Uterus (tissue), 4 donors: Measurements from ENCODE around the gene NET1. TPM values are rescaled to one million over a fixed set of nuclear protein-coding genes. Genes with fewer than 3 reads are reported as not detected.

Source experiments
- DNase-seq, 2 donors: peaks; one replicate each; pipeline ENCODE4 v3.0.0-alpha.2; 2019 to 2020
- H3K27ac ChIP-seq, 2 donors: fragments of 200-600 bp; sonication (generic); 1 replicate in 1 of 2; 2 replicates in 1 of 2; pipeline ENCODE4 v1.5.1; 2016 to 2018
- H3K27me3 ChIP-seq, 2 donors: fragments of 200-600 bp; sonication (generic); one replicate each; pipeline ENCODE4 v1.5.1; 2018 to 2019; ENCODE audit warnings: control low read depth in 1 of 2
- H3K36me3 ChIP-seq, 2 donors: fragments of 200-600 bp; sonication (generic); one replicate each; pipeline ENCODE4 v1.5.1; 2019; ENCODE audit warnings: control low read depth in 1 of 2
- H3K4me1 ChIP-seq, 2 donors: fragments of 200-600 bp; sonication (generic); one replicate each; pipeline ENCODE4 v1.5.1; 2018 to 2019; ENCODE audit warnings: control low read depth in 1 of 2
- H3K4me3 ChIP-seq, 2 donors: fragments of 200-600 bp; sonication (generic); 1 replicate in 1 of 2; 2 replicates in 1 of 2; pipeline ENCODE4 v1.5.1; 2018 to 2019; ENCODE audit warnings: mild to moderate bottlenecking in 1 of 2
- H3K9me3 ChIP-seq, 2 donors: fragments of 200-600 bp; sonication (generic); one replicate each; pipeline ENCODE4 v1.5.1; 2019; ENCODE audit warnings: control low read depth in 1 of 2
- POLR2A ChIP-seq, 2 donors: fragments of 450-650 bp; IDR thresholded peaks; one replicate each; pipeline ENCODE4 v1.6.1; 2016; ENCODE audit warnings: antibody characterized with exemption in 2 of 2, mild to moderate bottlenecking in 1 of 2, moderate library complexity in 1 of 2
- intact Hi-C: fragments of 100-400 bp; cut with DNase I; formaldehyde crosslinking; loops from one replicate; pipeline ENCODE4 v1.15.1; 2023; ENCODE audit warnings: low total_unique reads
- total RNA-seq, 4 donors: library from RNA; depleted of rRNA in 3 of 4; stranded (reverse); fragments of >200 nt in 3 of 4; gene quantifications; one replicate each; pipeline versions ENCODE4 v1.1.0 to v1.2.4, GENCODE V29; 2014 to 2023
- TF ChIP-seq, protein P1 (sequence below), 4 experiments: fragments of 200-600 bp in 2 of 4; fragments of 450-650 bp in 2 of 4; sonication (generic) in 2 of 4; IDR thresholded peaks; one replicate each; pipeline ENCODE4 v1.5.1; 2016 to 2019; ENCODE audit warnings: antibody characterized with exemption in 4 of 4, mild to moderate bottlenecking in 2 of 4, moderate library complexity in 1 of 4
- donor health status: DM: yes; HTN: yes; CAD: no.

NET1 gene
- total RNA-seq, 4 donors from 2014 or later, result 21.0 to 126 (median 87.0) TPM

DNA sequence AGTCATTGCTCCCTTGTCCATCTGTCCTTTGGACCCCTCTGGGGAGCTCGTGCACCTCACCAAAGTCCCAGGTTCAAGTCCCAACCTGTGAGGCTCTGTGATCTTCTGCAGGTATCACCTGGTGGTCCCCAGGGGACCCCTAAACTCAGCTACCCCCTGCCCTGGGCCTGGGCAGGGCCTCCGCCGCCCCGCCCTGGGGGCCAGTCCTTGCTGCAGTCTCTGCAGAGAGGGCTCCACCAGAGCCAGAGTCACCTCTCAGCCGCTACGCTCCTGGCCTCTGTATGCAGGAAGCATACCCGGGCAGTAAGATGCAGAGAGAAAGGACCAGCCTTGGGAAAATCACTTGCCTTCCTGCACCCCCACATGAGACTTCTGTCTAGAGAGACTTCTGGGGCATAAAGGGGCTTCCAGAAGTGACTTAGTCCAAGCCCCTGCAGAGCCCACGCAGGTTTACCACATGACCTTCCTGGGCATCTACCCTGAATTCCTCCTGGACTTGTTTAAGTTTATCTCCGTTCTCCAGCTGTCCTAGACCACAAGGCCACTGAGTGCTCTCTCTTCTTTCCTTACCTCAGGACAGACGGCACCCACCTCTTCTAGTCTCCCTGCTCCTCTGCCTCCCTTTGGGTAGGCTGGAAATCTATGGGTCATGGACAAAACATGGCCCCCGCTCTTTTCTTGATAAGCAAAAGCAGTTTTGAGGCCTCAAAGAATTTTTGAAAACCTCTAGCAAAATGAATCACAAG, 65.8 kb downstream of the NET1 start:
- no peak for DNase-seq
- intact Hi-C loops, result no loop called here
- Histone ChIP-seq H3K27ac (no peak overlapping the region), H3K4me3 (no peak overlapping the region), H3K9me3 (no peaks in the 10 kb centered on the region), H3K36me3 (no peaks in the 10 kb centered on the region), H3K4me1 (no peaks in the 10 kb centered on the region), H3K27me3 (no peaks in the 10 kb centered on the region)
- TF ChIP-seq, protein P1, sequence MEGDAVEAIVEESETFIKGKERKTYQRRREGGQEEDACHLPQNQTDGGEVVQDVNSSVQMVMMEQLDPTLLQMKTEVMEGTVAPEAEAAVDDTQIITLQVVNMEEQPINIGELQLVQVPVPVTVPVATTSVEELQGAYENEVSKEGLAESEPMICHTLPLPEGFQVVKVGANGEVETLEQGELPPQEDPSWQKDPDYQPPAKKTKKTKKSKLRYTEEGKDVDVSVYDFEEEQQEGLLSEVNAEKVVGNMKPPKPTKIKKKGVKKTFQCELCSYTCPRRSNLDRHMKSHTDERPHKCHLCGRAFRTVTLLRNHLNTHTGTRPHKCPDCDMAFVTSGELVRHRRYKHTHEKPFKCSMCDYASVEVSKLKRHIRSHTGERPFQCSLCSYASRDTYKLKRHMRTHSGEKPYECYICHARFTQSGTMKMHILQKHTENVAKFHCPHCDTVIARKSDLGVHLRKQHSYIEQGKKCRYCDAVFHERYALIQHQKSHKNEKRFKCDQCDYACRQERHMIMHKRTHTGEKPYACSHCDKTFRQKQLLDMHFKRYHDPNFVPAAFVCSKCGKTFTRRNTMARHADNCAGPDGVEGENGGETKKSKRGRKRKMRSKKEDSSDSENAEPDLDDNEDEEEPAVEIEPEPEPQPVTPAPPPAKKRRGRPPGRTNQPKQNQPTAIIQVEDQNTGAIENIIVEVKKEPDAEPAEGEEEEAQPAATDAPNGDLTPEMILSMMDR (IDR thresholded peaks at IDR 0.05), result no peak

DNA sequence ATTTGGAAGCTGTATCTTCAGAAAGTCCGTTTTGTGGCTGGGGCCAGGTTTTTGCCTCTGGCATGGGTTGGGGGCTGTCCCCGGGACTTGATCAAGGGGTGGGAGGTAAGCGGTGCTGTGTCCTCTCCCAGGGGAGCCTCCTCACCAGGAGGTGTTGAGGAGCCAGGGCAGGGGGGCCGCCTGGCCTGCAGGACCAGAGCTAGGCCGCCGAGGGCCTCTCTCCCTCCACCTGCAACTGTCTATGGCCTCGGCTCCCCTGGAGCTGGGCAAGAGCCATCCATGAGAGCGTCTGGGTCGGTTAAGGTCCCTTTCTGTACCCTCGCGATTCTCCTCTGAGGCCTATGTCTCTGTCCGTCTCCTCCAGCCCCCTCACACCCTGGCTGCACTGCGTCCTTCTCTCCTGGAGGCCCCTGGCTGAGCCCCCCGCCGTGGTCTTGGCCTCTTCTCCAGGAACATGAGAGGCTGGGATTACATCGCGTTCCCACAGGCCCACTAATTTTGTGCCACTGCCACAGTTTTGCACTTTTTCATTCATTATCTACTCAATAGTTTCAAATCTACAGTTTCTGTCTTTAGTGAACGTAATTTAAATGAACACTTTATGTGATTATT, 66.4 kb downstream of the NET1 start:
- no peak overlapping the region for H3K27ac ChIP-seq
- no peak for DNase-seq
- TF ChIP-seq, protein P1 (IDR thresholded peaks at IDR 0.05), result no peak
- TF ChIP-seq POLR2A (IDR thresholded peaks at IDR 0.05), result no peak
- no peaks in the 10 kb centered on the region for H3K4me1 ChIP-seq
- H3K9me3 ChIP-seq, result no peaks in the 10 kb centered on the region
- no peaks in the 10 kb centered on the region for H3K36me3 ChIP-seq
- H3K4me3 ChIP-seq, result no peak overlapping the region
- intact Hi-C loops, result no loop called here
- H3K27me3 ChIP-seq, result no peaks in the 10 kb centered on the region

DNA sequence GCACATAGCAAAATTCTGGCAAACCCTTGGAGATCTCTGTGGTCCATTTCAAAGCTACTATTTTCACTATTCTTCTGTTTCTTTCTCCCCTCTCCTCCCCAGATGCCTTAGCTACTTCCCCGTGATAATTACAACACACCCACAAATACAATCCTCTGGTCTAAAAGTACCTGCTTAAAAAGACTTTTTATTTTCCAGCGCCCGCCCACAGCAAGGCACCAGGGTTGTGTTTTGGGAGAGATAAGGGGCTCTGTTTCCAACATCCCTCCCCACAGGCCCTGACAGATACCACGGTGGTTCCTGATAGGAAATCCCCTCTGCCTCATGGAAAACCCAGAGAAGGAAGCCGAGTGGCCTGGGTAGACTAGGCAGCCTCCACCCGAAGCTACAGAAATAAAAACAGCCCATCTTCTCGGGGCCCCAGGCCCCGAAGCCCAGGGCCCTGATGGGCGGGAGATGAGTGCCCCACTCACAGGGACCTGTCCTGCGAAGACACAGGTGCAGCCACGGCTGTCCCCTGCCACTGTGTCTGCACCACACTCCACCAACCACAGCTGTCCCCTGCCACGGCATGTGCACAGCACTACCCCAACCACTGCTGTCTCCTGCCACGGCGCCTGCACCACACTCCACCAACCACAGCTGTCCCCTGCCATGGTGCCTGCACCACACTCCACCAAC, 67.3 kb downstream of the NET1 start:
- intact Hi-C loops, result no loop called here

DNA sequence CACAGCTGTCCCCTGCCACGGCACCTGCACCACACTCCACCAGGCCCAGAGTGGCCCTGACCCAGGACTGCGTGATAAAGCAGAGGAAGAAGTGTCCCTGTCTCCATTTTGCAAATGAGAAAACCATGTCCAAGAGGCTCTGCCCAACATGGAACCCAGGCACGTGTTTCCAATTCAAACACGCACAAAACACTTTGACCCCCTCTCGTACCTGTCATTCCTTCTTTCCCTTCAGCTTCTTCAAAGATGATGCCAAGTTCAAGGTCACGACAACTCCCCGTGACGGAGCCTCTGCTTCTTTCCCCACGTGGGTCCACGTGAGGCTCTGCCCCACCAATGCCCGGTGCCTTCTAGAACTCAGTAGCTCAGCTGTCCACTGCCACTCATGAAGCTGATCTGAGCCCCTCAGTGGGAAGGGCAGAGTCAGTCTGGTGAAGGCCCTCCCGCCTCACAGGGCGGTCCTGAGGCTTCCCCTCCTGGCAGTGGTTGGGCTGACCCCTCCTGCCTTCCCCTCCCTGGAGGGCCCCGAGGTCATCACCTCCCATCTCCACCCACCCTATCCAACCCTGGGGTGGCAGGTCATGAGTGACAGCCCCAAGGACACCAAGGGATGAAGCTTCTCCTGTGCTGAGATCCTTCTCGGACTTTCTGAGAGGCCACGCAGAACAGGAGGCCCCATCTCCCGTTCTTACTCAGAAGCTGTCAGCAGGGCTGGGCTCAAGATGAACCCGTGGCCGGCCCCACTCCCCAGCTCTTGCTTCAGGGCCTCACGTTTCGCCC, 68.0 kb downstream of the NET1 start:
- H3K27ac ChIP-seq, result no peak overlapping the region
- H3K4me3 ChIP-seq, result no peak overlapping the region
- H3K36me3 ChIP-seq, result no peaks in the 10 kb centered on the region
- no peaks in the 10 kb centered on the region for H3K9me3 ChIP-seq
- TF ChIP-seq, protein P1 (IDR thresholded peaks at IDR 0.05), result no peak
- no peak for DNase-seq
- H3K4me1 ChIP-seq, result no peaks in the 10 kb centered on the region
- intact Hi-C loops, result no loop called here
- H3K27me3 ChIP-seq, result no peaks in the 10 kb centered on the region

More for the DNA sequence above, 67.3 kb downstream of the NET1 start:
- no peaks in the 10 kb centered on the region for H3K4me1 ChIP-seq
- DNase-seq, result no peak
- H3K27me3 ChIP-seq, result no peaks in the 10 kb centered on the region
- H3K9me3 ChIP-seq, result no peaks in the 10 kb centered on the region
- no peaks in the 10 kb centered on the region for H3K36me3 ChIP-seq
- no peak for TF ChIP-seq POLR2A (IDR thresholded peaks at IDR 0.05)
- TF ChIP-seq, protein P1 (IDR thresholded peaks at IDR 0.05), result no peak
- H3K4me3 ChIP-seq, result no peak overlapping the region
- no peak overlapping the region for H3K27ac ChIP-seq
